Measurements from ENCODE around the gene CDK18. TPM values are rescaled to one million over a fixed set of nuclear protein-coding genes. Genes with fewer than 3 reads are reported as not detected.

CDK18 gene
- total RNA-seq, 6 donors from 2014 or later: 16.7 to 130 (median 30.4) TPM

DNA sequence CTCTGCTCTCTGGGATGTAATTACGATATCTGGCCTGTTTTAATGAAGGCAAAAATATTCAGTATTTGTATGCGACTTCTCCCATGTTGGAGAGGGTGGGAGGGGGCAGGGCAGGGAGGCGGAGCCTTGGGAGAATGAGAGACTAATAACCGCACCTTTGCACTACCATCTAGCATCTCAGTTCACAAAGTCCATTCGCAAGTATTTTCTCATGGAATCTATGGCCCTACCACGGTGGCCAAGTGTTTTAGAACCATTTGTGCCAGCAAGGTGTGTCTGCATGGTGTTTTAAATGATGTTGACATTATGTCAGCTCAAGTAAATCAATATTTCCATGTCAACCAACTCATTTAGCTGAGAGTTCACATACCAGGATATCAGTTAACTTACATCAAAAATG lies 34.3 kb upstream of the CDK18 start:
- Histone ChIP-seq H3K27ac (no peak overlapping the region), H3K4me1 (no peaks in the 10 kb centered on the region), H3K4me3 (no peak overlapping the region), H3K36me3 (no peaks in the 10 kb centered on the region), H3K9me3 (peaks cover 0 to 7% (median 2%) of the 10 kb centered on the region in 4 donors), H3K27me3 (no peaks in the 10 kb centered on the region)
- WGBS, 2 donors: 82 to 89% methylated on average over 6 of the region's 6 CpGs
- ATAC-seq (ENCODE audit: low FRiP score in 2 of 2) (no peak), DNase-seq (no peak)
- TF ChIP-seq EP300 (IDR thresholded peaks at IDR 0.05) (no peak), POLR2AphosphoS5 (IDR thresholded peaks at IDR 0.05) (no peak), POLR2A (IDR thresholded peaks at IDR 0.05) (no peak)
- TF ChIP-seq, protein P1, sequence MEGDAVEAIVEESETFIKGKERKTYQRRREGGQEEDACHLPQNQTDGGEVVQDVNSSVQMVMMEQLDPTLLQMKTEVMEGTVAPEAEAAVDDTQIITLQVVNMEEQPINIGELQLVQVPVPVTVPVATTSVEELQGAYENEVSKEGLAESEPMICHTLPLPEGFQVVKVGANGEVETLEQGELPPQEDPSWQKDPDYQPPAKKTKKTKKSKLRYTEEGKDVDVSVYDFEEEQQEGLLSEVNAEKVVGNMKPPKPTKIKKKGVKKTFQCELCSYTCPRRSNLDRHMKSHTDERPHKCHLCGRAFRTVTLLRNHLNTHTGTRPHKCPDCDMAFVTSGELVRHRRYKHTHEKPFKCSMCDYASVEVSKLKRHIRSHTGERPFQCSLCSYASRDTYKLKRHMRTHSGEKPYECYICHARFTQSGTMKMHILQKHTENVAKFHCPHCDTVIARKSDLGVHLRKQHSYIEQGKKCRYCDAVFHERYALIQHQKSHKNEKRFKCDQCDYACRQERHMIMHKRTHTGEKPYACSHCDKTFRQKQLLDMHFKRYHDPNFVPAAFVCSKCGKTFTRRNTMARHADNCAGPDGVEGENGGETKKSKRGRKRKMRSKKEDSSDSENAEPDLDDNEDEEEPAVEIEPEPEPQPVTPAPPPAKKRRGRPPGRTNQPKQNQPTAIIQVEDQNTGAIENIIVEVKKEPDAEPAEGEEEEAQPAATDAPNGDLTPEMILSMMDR (IDR thresholded peaks at IDR 0.05): no peak

DNA sequence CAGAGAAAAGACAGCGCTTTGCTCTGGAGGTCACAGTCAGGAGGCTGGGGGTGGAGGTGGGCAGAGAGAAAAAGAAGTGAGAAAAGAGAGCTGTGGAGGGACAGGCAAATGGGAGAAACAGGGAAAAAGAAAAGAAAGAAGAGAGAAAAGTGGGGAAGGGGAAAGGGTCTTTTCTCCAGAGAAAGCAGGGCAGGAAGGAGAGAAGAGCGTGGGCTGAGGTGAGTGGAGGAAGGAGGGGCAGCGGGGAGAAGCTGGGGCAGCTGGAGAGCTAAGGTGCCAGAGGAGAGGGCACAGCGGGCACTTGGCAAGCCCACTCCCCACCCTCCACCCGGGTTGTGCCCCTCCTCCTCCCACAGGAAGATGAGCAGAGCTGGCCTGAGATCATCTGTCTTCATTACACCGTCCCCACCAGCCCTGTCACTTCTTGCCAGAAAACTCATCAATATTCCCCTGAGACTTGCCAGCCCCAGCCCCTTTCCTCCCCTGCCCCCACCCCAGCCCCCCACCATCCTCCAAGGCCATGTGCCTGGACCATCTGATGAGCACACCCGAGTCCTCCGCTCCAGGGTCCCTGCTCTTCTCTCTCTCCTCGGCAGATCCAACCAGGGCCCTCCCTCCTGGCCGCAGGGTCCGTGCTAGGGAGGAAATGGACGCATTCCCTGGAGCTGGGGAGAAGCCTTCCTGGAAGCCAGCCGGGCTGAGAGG lies 31.6 kb upstream of the CDK18 start:
- ATAC-seq (ENCODE audit: low FRiP score in 2 of 2) (no peak), DNase-seq (no peak)
- H3K4me1 ChIP-seq: peaks cover 0 to 4% (median 0%) of the 10 kb centered on the region in 4 donors
- WGBS, 2 donors: 22 to 26% methylated on average over 11 of the region's 13 CpGs
- no peaks in the 10 kb centered on the region for H3K36me3 ChIP-seq
- peaks cover 0 to 13% (median 5%) of the 10 kb centered on the region in 4 donors for H3K9me3 ChIP-seq
- H3K27me3 ChIP-seq: no peaks in the 10 kb centered on the region
- TF ChIP-seq, protein P1 (IDR thresholded peaks at IDR 0.05): no peak
- TF ChIP-seq POLR2A (IDR thresholded peaks at IDR 0.05): no peak
- no peak for TF ChIP-seq EP300 (IDR thresholded peaks at IDR 0.05)
- TF ChIP-seq POLR2AphosphoS5 (IDR thresholded peaks at IDR 0.05): no peak
- no peak overlapping the region for H3K27ac ChIP-seq
- H3K4me3 ChIP-seq: no peak overlapping the region

DNA sequence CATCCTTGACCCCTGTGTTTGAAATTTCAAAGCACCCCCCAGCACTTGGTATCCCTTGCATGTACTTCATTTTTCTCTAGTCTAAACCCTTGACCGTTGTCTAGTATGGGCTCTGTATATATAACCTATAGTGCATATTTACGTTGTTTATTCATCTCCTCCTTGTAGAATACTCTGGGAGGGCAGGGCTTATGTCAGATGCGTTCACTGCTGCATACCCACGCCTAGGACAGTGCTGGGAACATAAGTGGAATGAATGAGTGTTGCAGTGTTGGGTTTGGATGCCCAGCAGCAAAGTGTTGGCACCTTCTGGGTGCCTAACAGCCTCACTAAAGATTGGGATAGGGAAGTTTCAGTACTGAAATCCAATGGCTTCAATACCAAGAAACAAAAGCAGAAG lies 31.0 kb upstream of the CDK18 start:
- Histone ChIP-seq H3K9me3 (peaks cover 0 to 13% (median 5%) of the 10 kb centered on the region in 4 donors), H3K27ac (no peak overlapping the region), H3K4me3 (no peak overlapping the region), H3K4me1 (peaks cover 0 to 9% (median 0%) of the 10 kb centered on the region in 4 donors), H3K27me3 (no peaks in the 10 kb centered on the region), H3K36me3 (no peaks in the 10 kb centered on the region)
- no peak for ATAC-seq (ENCODE audit: low FRiP score in 2 of 2)
- WGBS, 2 donors: 33 to 41% methylated on average over 4 of the region's 4 CpGs
- no peak for DNase-seq
- no peak for TF ChIP-seq EP300 (IDR thresholded peaks at IDR 0.05)
- TF ChIP-seq, protein P1 (IDR thresholded peaks at IDR 0.05): no peak

DNA sequence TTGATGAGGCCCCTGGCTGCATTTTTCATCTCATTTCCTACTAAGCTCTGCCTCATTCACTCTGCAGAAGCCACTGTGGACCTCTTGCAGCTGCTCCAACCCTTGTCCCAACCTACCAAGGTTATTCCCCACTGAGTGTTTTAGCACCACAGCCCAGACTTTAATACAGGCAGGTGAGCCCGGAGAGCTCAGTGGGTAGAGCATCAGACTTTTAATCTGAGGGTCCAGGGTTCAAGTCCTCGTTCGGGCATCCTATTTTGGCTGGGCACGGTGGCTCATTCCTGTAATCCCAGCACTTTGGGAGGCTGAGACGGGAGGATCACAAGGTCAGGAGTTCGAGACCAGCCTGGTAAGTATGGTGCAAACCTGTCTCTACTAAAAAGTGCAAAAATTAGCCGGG lies 30.5 kb upstream of the CDK18 start:
- Histone ChIP-seq H3K27me3 (no peaks in the 10 kb centered on the region), H3K9me3 (peaks cover 0 to 13% (median 5%) of the 10 kb centered on the region in 4 donors), H3K4me3 (no peak overlapping the region), H3K27ac (no peak overlapping the region), H3K4me1 (peaks cover 0 to 14% (median 0%) of the 10 kb centered on the region in 4 donors), H3K36me3 (no peaks in the 10 kb centered on the region)
- DNase-seq: no peak
- WGBS, 2 donors: 91% methylated on average over 7 of the region's 7 CpGs
- no peak for ATAC-seq (ENCODE audit: low FRiP score in 2 of 2)
- TF ChIP-seq, protein P1 (IDR thresholded peaks at IDR 0.05): no peak
- no peak for TF ChIP-seq EP300 (IDR thresholded peaks at IDR 0.05)

DNA sequence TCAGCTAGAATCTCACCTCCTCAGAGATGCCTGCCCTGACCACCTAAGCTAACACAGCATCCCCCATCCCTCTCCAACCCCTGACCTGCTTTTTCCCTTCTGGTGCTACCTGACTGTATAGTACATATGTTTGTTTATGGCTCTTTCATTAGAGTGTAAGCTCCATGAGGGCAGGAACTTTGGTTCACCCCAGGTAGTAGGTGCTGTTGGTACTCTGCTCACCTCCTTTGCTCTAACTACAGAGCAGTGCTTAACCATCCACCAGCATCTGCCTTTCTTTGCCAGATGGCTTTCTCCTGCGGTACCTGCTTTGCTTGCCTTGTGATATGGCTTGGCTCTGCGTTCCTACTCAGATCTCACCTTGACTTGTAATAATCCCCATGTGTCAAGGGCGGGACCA lies 29.9 kb upstream of the CDK18 start:
- no peaks in the 10 kb centered on the region for H3K36me3 ChIP-seq
- peaks cover 0 to 13% (median 5%) of the 10 kb centered on the region in 4 donors for H3K9me3 ChIP-seq
- H3K4me1 ChIP-seq: peaks cover 0 to 17% (median 2%) of the 10 kb centered on the region in 4 donors
- H3K27me3 ChIP-seq: no peaks in the 10 kb centered on the region
- H3K27ac ChIP-seq: no peak overlapping the region
- no peak for DNase-seq
- ATAC-seq (ENCODE audit: low FRiP score in 2 of 2): no peak
- H3K4me3 ChIP-seq: no peak overlapping the region
- WGBS, 2 donors: 93 to 98% methylated on average over 3 of the region's 3 CpGs
- TF ChIP-seq POLR2A (IDR thresholded peaks at IDR 0.05): no peak
- TF ChIP-seq POLR2AphosphoS5 (IDR thresholded peaks at IDR 0.05): no peak
- no peak for TF ChIP-seq EP300 (IDR thresholded peaks at IDR 0.05)
- TF ChIP-seq, protein P1 (IDR thresholded peaks at IDR 0.05): no peak

Data from upper lobe of left lung (tissue), 6 donors.